GM20431 (cell line): ENCODE measurements around the gene SSNA1.

Experiments used
- in situ Hi-C: fragments of 300-500 bp; cut with MseI, MboI; formaldehyde crosslinking; loops from one replicate; pipeline ENCODE4 v1.15.0; 2020; ENCODE audit warnings: low sequenced_read_pairs; ENCODE audit not compliant: unreplicated experiment

SSNA1 gene

GRCh38 chr9:137178939-137179630, 9.4 kb upstream of the SSNA1 start:
- in situ Hi-C loops = no loop called here

- in situ Hi-C loops = no loop called here
Measured at GRCh38 chr9:137179761-137180160, 8.7 kb upstream of the SSNA1 start.

- in situ Hi-C loops = no loop called here
Measured at GRCh38 chr9:137180491-137180890, 8.0 kb upstream of the SSNA1 start.

DNA sequence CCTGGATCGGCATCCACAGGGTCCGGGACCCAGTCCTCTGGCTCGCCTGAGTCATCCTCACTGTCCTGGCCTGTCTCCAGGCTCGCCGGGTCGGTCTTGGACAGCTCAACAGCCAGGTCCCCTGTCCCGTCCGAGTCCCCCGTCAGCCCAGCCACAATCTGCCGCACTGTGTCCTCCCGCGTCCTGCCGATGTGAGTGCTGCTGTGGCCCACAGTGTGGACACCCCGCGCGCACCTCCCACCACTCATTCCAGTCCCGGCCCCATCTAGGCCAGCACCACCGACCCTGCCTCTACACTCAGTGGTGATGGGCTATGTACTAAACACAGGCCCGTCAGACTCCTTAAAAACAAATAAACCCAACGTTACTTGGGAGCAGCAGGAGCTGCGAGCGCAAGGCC, 6.8 kb upstream of the SSNA1 start:
- in situ Hi-C loops = no loop called here

DNA sequence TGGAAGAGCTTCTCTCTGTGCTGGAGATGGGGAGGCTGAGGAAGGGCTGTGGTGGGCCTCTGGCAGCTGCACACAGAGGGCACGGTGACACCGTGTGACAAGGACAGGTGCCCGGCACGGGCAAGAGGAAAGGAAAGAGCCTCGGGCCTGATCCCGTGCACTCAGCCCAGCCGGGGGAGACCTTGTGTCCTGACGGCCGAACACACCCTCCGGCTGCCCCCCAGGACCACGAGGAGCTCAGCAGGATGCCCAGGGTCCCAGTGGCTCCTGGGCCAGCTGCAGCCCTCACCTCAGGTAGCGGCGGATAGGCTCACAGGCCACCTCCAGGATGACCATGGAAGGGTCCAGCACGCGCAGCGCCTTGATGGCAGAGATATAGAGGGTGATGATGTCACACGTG, 5.6 kb upstream of the SSNA1 start:
- in situ Hi-C loops = no loop called here

DNA sequence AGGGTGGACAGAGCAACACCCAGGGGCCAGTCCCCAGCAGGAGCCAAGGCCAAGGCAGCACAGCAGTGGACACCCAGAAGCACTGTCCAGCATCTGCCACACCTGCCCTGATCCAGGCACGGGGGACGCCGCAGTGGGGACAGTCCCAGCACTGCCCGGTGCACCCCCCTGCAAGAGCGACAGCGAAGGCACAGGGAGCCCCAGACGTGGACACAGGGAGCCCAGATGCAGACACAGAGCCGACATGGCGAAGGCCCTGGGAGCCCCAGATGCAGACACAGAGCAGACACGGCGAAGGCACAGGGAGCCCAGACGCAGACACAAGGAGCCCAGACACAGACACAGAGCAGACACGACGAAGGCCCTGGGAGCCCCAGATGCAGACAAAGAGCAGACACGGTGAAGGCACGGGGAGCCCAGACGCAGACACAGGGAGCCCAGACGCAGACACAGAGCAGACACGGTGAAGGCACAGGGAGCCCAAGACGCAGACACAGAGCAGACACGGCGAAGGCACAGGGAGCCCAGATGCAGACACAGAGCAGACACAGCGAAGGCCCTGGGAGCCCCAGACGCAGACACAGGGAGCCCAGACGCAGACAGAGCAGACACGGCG, 4.4 kb upstream of the SSNA1 start:
- in situ Hi-C loops = no loop called here

- in situ Hi-C loops = no loop called here
Measured at GRCh38 chr9:137184881-137185660, 3.4 kb upstream of the SSNA1 start.

DNA sequence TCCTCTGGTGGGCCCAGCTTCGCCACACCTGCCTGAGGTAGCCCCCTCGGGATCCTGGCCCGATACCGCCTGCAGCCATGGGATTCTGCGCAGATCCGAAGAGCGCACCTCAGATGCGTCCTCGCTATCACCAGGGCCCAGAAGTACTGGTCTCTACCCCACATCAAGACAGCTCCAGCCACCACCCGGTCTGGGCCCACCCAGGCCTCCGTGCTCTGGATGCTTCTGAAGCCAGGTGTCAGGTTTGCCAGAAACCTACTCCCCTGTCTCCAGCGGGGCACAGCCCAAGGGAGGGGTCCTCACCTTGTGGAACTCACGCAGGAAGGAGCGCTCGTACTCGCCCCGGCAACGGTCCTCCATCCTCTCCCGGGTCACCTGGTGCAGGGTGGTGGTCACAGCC, 2.6 kb upstream of the SSNA1 start:
- in situ Hi-C loops = no loop called here

DNA sequence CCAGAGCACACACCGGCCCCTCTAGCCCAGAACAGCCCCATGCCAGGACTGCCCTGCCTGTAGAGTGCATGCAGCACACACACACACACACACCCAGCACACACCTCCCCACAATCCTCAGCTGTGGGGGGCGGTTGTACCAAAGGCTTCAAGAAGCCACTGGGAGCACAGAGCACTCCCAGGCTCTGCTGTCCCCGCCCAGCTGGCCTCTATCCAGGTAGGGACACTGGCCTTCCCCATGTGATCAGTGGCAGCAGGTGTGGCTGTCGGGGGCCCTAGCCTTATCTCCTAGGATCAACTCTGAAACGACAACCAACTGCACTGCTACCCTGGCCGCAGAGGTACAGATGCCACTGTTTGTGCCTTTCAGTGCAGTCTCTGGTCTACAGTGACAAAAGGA, 2.1 kb upstream of the SSNA1 start:
- in situ Hi-C loops = no loop called here

DNA sequence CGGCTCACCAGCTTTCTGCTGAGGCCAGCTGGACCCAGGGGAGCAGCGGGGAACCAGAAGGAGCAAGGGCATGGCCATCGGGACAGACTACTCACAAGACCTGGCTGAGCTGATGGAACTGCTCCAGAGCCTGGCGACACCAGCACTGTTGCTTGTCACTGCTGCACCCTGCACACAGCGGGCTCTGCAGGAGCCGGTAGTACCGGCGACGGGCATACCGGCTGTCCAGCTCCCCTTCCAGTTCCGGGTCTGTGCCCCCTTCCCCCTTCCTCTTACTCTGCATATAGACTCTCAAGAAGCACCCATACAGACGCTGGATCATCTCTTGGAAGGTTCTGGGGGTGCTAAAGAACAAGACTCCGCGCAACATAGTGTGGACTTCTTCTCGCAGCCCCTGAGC, 1.1 kb upstream of the SSNA1 start:
- in situ Hi-C loops = no loop called here

- in situ Hi-C loops = no loop called here
Measured at GRCh38 chr9:137188086-137188489, 388 bp upstream of the SSNA1 start.

DNA sequence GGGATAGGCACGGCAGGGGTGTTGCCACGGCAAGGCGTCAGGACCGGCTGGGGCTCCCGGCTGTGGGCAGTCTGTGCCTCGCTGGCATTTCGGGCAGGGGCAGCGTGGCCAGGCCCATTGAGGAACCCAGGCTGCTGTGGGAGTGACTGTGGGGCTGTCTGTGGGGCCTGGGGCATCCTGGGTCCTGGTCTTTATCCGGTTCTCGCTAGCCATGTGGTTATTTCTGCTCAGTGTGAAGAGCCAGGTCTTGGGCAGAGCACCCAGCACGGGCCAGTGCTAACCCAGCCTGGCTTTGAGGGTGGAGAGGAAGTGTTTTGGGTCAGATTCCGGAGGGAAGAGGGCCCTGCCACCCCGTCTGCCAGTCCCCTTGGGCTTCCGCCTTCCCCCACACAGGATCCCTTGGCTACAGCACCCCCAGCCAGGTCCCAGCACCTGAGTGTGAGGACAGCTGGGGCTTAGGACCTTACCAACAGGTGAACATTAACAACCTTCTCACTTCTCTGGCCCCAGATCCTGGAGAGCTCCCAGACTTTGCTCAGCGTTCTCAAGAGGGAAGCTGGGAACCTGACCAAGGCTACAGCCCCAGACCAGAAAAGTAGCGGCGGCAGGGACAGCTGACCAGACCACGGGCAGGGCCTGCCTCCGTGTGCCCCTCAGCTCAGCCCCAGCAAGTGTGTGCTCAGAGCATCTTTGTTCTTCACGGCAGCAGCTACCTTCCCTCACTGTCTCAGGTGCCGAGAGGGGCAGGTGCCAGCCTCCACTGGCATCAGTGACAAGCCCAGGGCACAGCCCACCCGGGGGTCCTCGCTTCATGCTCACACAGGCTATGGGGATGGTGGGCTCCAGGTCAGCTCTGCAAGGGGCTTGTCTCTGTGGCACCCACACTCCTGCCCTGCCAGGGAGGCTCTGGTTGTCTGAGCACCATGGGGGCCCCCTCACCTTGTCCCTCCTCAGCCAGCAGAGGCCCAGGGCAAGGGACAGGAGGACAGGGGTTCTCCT, 1.1 kb downstream of the SSNA1 start:
- in situ Hi-C loops = no loop called here

GRCh38 chr9:137190315-137190856, 1.9 kb downstream of the SSNA1 start:
- in situ Hi-C loops = no loop called here

GRCh38 chr9:137191245-137191644, 2.8 kb downstream of the SSNA1 start:
- in situ Hi-C loops = no loop called here

GRCh38 chr9:137191691-137192447, 3.4 kb downstream of the SSNA1 start:
- in situ Hi-C loops = no loop called here

- in situ Hi-C loops = no loop called here
Measured at GRCh38 chr9:137192448-137192780, 3.9 kb downstream of the SSNA1 start.

DNA sequence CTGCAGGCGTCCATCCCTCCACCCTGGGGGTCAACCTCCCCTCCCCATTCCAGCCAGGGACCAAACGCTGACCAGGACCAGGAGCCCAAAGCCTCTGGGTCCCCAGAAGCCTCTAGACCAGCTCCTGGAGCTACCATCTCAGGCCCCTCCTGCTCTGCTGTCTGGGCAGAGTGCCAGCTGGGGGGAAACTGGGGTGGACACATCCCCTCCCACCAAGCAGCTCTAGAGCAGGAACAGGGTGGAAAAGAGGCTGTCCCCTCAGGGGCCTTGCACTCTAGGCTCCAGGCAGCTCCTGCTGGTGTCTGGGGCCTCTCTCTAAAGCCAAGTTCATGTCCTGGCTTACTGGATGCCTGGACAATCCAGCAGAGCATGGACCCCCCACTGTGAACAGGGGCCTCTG, 4.4 kb downstream of the SSNA1 start:
- in situ Hi-C loops = no loop called here

- in situ Hi-C loops = no loop called here
Measured at GRCh38 chr9:137193771-137194170, 5.3 kb downstream of the SSNA1 start.

DNA sequence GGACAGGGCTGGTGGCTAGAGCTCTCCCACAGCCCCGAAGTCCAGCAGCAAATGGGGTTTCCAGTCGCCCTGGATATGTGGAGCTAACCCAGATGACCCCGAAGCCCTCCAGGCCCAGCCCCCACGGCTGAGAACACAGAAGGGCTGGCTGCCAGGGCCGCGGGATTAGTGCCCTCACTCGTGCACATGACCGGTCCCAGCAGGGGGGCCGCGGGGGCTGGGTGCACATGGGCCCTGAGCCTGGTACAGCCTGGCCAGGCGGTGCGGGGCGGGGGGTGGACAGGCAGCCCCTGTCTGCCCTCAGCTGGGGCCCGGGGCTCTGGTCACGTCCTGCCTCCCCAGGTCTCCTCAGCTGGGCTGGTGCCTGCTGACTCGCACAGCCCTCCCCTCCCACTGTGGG, 5.9 kb downstream of the SSNA1 start:
- in situ Hi-C loops = no loop called here
